ENCODE measurements around the gene PARD6G.

PARD6G gene

DNA sequence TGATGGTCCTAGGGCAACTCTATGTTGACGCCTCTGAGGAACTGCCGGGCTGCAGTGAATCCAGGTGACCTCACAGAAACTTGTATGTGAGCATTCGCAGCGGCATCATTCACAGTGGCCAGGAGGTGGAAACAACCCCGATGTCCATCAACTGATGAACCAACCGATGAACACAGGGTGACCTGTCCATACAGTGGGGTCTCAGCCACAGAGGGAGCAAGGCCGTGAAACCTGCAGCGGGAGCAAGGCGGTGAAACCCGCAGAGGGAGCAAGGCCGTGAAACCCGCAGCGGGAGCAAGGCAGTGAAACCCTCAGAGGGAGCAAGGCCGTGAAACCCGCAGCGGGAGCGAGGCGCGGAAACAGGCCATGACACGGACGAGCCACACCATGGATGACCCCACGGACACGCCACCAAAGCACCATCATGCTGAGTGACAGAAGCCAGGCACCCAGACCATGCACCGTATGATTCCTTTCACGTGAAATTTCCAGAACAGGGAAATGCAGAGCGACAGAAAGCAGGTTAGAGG, 63.0 kb downstream of the PARD6G start:
- Histone ChIP-seq H3K27ac (ENCODE audit: low read depth, low read length) (no peak overlapping the region), H3K4me3 (ENCODE audit: low read depth, low read length) (no peak overlapping the region)

DNA sequence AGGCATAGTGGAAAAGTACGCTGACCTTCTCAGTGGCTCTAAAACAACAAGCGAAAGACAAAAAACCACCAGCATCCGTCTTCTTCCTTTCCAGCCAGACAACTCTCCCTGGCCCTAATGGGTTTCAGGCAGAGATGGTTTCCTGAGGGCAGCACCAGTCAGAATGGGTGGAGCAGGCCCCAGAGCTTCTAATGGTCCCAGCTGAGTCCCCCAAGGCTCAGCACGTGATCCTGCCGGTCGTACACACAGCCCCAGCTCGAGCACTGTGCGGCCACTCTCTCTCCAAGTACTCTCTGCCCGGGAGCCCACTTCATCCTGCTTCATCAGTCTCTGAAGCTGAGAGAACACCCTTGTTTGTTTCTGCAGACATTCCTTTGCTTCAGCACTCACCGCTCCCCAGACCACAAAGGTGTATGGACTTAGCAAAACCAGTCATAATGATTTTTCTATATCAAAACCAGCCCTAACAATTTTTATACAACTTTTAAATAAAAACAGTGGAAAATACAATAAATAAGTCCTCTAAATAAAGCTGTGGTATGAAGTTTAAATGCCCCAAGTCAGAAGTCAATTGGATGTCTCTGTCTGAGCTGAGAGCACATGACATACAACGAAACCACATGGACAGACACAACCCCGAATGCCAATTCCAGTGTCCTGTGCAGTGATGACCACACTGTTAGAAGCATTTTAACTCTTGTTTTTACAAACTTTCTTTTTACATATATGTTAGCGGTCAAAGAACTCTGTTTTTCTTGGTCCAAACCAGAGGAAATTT, 63.9 kb downstream of the PARD6G start:
- Histone ChIP-seq H3K18ac (ENCODE audit: low read length) (no peak overlapping the region), H4K8ac (ENCODE audit: low read depth, low read length) (no peak overlapping the region), H3K27me3 (ENCODE audit: insufficient read depth, low read length) (no peaks in the 10 kb centered on the region), H4K12ac (ENCODE audit: low read depth, low read length) (no peak overlapping the region), H3K9me3 (ENCODE audit: insufficient read depth, low read depth, low read length) (peaks cover 11% of the 10 kb centered on the region), H4K91ac (ENCODE audit: low read depth, low read length) (no peak overlapping the region), H2BK120ac (ENCODE audit: insufficient read depth, low read length, poor library complexity) (no peak overlapping the region), H2AK5ac (ENCODE audit: low read length) (no peak overlapping the region), H3K4ac (ENCODE audit: low read depth, low read length) (no peak overlapping the region), H2BK12ac (ENCODE audit: low read length) (no peak overlapping the region), H3K4me2 (ENCODE audit: low read length) (no peak overlapping the region), H3K14ac (ENCODE audit: low read length) (no peak overlapping the region), H2BK5ac (ENCODE audit: low read depth, low read length, poor library complexity) (no peak overlapping the region), H3K23ac (ENCODE audit: low read length) (no peak overlapping the region), H3K79me2 (ENCODE audit: control insufficient read depth, insufficient read depth, low read length, poor library complexity) (no peaks in the 10 kb centered on the region), H2AFZ (ENCODE audit: insufficient read depth, low read length, poor library complexity) (no peak overlapping the region), H3K4me1 (ENCODE audit: control insufficient read depth in 1 of 2, insufficient read depth in 2 of 2, low read length in 2 of 2) (no peaks in the 10 kb centered on the region), H3K36me3 (ENCODE audit: control insufficient read depth in 1 of 2, insufficient read depth in 2 of 2, low read length in 2 of 2) (no peaks in the 10 kb centered on the region), H3K9ac (ENCODE audit: low read length) (no peak overlapping the region), H3K27ac (ENCODE audit: low read depth, low read length) (no peak overlapping the region), H3K4me3 (ENCODE audit: low read depth, low read length) (no peak overlapping the region), H3K79me1 (ENCODE audit: low read length) (no peaks in the 10 kb centered on the region)
- WGBS (ENCODE audit: extremely low coverage, insufficient coverage, insufficient read length), result no CpG with 5 or more reads among the region's 13 CpGs
- no peak for DNase-seq

More for the DNA sequence above, 63.0 kb downstream of the PARD6G start:
- Histone ChIP-seq H3K18ac (ENCODE audit: low read length) (no peak overlapping the region), H3K4ac (ENCODE audit: low read depth, low read length) (no peak overlapping the region), H4K8ac (ENCODE audit: low read depth, low read length) (no peak overlapping the region), H2AK5ac (ENCODE audit: low read length) (no peak overlapping the region), H2BK120ac (ENCODE audit: insufficient read depth, low read length, poor library complexity) (no peak overlapping the region), H3K36me3 (ENCODE audit: control insufficient read depth in 1 of 2, insufficient read depth in 2 of 2, low read length in 2 of 2) (no peaks in the 10 kb centered on the region), H3K27me3 (ENCODE audit: insufficient read depth, low read length) (no peaks in the 10 kb centered on the region), H3K9me3 (ENCODE audit: insufficient read depth, low read depth, low read length) (peaks cover 11% of the 10 kb centered on the region), H3K79me1 (ENCODE audit: low read length) (no peaks in the 10 kb centered on the region), H2BK12ac (ENCODE audit: low read length) (no peak overlapping the region), H2AFZ (ENCODE audit: insufficient read depth, low read length, poor library complexity) (no peak overlapping the region), H4K12ac (ENCODE audit: low read depth, low read length) (no peak overlapping the region), H3K9ac (ENCODE audit: low read length) (no peak overlapping the region), H3K23ac (ENCODE audit: low read length) (no peak overlapping the region), H3K14ac (ENCODE audit: low read length) (no peak overlapping the region), H4K91ac (ENCODE audit: low read depth, low read length) (no peak overlapping the region), H3K79me2 (ENCODE audit: control insufficient read depth, insufficient read depth, low read length, poor library complexity) (no peaks in the 10 kb centered on the region), H3K4me2 (ENCODE audit: low read length) (no peak overlapping the region), H3K4me1 (ENCODE audit: control insufficient read depth in 1 of 2, insufficient read depth in 2 of 2, low read length in 2 of 2) (no peaks in the 10 kb centered on the region), H2BK5ac (ENCODE audit: low read depth, low read length, poor library complexity) (no peak overlapping the region)
- WGBS (ENCODE audit: extremely low coverage, insufficient coverage, insufficient read length), result no CpG with 5 or more reads among the region's 26 CpGs
- no peak for DNase-seq

DNA sequence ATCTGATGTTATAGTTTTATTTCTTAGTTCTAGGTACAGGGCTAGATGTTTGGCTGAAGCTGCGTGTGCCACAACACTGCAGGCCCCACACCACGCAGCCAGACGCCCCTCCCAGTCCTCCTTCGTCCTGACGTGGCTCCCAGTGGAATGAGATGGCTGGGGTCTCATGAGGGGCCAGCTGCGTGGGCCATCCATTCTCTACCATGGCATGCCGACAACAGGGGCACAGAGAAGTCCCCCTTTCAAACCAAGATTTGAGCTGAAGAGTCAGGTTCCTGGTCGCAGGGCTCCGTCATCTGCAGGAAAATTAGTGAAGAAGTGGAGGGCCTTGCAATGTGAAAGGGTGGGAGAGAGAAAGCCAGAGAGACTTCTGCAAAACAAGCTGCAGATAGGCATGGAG, 64.5 kb downstream of the PARD6G start:
- peaks cover 11% of the 10 kb centered on the region for H3K9me3 ChIP-seq (ENCODE audit: insufficient read depth, low read depth, low read length)
- no peaks in the 10 kb centered on the region for H3K79me2 ChIP-seq (ENCODE audit: control insufficient read depth, insufficient read depth, low read length, poor library complexity)
- no peaks in the 10 kb centered on the region for H3K4me1 ChIP-seq (ENCODE audit: control insufficient read depth in 1 of 2, insufficient read depth in 2 of 2, low read length in 2 of 2)
- no peak overlapping the region for H3K4me2 ChIP-seq (ENCODE audit: low read length)
- no peak overlapping the region for H3K18ac ChIP-seq (ENCODE audit: low read length)
- no peak overlapping the region for H3K27ac ChIP-seq (ENCODE audit: low read depth, low read length)
- H4K91ac ChIP-seq (ENCODE audit: low read depth, low read length), result no peak overlapping the region
- no peak overlapping the region for H3K4me3 ChIP-seq (ENCODE audit: low read depth, low read length)
- H3K79me1 ChIP-seq (ENCODE audit: low read length), result no peaks in the 10 kb centered on the region
- no peaks in the 10 kb centered on the region for H3K27me3 ChIP-seq (ENCODE audit: insufficient read depth, low read length)
- H3K23ac ChIP-seq (ENCODE audit: low read length), result no peak overlapping the region
- no peak overlapping the region for H4K12ac ChIP-seq (ENCODE audit: low read depth, low read length)
- H3K36me3 ChIP-seq (ENCODE audit: control insufficient read depth in 1 of 2, insufficient read depth in 2 of 2, low read length in 2 of 2), result no peaks in the 10 kb centered on the region
- H3K9ac ChIP-seq (ENCODE audit: low read length), result no peak overlapping the region
- H4K8ac ChIP-seq (ENCODE audit: low read depth, low read length), result no peak overlapping the region
- H2AFZ ChIP-seq (ENCODE audit: insufficient read depth, low read length, poor library complexity), result no peak overlapping the region
- H3K4ac ChIP-seq (ENCODE audit: low read depth, low read length), result no peak overlapping the region
- no peak overlapping the region for H2BK5ac ChIP-seq (ENCODE audit: low read depth, low read length, poor library complexity)
- no peak overlapping the region for H2BK12ac ChIP-seq (ENCODE audit: low read length)
- WGBS (ENCODE audit: extremely low coverage, insufficient coverage, insufficient read length), result no CpG with 5 or more reads among the region's 9 CpGs
- no peak overlapping the region for H3K14ac ChIP-seq (ENCODE audit: low read length)
- DNase-seq, result no peak
- H2BK120ac ChIP-seq (ENCODE audit: insufficient read depth, low read length, poor library complexity), result no peak overlapping the region
- no peak overlapping the region for H2AK5ac ChIP-seq (ENCODE audit: low read length)

DNA sequence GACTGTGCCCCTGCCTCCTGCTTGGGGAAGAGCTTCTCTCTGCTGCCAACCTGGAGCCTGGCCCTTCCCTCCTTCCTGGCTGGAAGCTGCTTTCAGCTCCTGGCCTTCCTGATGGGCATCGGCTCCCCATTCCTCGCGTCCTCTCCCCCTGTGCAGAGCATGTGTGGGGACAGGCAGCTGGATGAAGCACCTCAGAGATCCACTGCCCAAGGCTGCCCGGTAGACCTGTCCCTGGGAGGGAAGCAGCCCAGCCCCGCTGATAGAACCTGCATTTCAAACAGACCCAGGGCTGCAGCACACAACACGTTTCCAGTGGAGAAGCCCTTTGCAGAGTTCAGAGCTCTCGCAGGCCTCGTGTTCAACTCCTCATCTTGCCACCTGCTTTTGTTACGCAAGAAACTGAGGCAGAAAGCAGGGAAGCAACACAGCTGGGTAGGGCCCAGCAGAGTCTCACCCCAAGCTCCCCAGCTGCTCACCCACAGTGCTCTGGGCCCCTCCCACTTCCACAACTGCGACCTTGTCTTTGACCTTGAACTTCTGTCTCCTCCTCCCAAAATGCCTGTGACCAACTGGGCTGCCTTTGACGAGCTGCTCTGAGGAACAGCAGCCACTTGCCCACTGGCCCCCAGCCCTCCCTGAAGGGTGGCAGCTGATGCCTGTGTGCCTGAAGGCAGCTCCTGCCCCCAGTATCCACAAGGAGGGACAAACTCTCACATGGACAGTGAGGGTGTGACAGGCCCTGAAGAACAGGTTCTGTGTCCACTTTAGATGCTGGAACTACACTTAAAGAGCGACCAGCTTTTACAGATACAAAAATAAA, 65.5 kb downstream of the PARD6G start:
- no peaks in the 10 kb centered on the region for H3K27me3 ChIP-seq (ENCODE audit: insufficient read depth, low read length)
- no peak overlapping the region for H3K14ac ChIP-seq (ENCODE audit: low read length)
- H3K4me2 ChIP-seq (ENCODE audit: low read length), result no peak overlapping the region
- no peak overlapping the region for H2BK12ac ChIP-seq (ENCODE audit: low read length)
- no CpG with 5 or more reads among the region's 12 CpGs for WGBS (ENCODE audit: extremely low coverage, insufficient coverage, insufficient read length)
- no peak overlapping the region for H2BK120ac ChIP-seq (ENCODE audit: insufficient read depth, low read length, poor library complexity)
- no peak overlapping the region for H4K12ac ChIP-seq (ENCODE audit: low read depth, low read length)
- H2AK5ac ChIP-seq (ENCODE audit: low read length), result no peak overlapping the region
- H2AFZ ChIP-seq (ENCODE audit: insufficient read depth, low read length, poor library complexity), result no peak overlapping the region
- no peak for DNase-seq
- no peaks in the 10 kb centered on the region for H3K79me2 ChIP-seq (ENCODE audit: control insufficient read depth, insufficient read depth, low read length, poor library complexity)
- H3K27ac ChIP-seq (ENCODE audit: low read depth, low read length), result no peak overlapping the region
- no peak overlapping the region for H2BK5ac ChIP-seq (ENCODE audit: low read depth, low read length, poor library complexity)
- H4K91ac ChIP-seq (ENCODE audit: low read depth, low read length), result no peak overlapping the region
- H3K23ac ChIP-seq (ENCODE audit: low read length), result no peak overlapping the region
- H3K18ac ChIP-seq (ENCODE audit: low read length), result no peak overlapping the region
- H3K79me1 ChIP-seq (ENCODE audit: low read length), result no peaks in the 10 kb centered on the region
- H3K4me1 ChIP-seq (ENCODE audit: control insufficient read depth in 1 of 2, insufficient read depth in 2 of 2, low read length in 2 of 2), result no peaks in the 10 kb centered on the region
- H3K9me3 ChIP-seq (ENCODE audit: insufficient read depth, low read depth, low read length), result peaks cover 9% of the 10 kb centered on the region
- no peak overlapping the region for H3K4ac ChIP-seq (ENCODE audit: low read depth, low read length)
- no peak overlapping the region for H4K8ac ChIP-seq (ENCODE audit: low read depth, low read length)
- H3K9ac ChIP-seq (ENCODE audit: low read length), result no peak overlapping the region
- no peak overlapping the region for H3K4me3 ChIP-seq (ENCODE audit: low read depth, low read length)
- H3K36me3 ChIP-seq (ENCODE audit: control insufficient read depth in 1 of 2, insufficient read depth in 2 of 2, low read length in 2 of 2), result no peaks in the 10 kb centered on the region

Data from trophoblast cell (in vitro differentiated cells and primary cell).